Measurements from ENCODE around the gene GCSAM. TPM values are rescaled to one million over a fixed set of nuclear protein-coding genes. Genes with fewer than 3 reads are reported as not detected.

Gene GCSAM
- total RNA-seq, 1 donor from 2014 or later: not detected

DNA sequence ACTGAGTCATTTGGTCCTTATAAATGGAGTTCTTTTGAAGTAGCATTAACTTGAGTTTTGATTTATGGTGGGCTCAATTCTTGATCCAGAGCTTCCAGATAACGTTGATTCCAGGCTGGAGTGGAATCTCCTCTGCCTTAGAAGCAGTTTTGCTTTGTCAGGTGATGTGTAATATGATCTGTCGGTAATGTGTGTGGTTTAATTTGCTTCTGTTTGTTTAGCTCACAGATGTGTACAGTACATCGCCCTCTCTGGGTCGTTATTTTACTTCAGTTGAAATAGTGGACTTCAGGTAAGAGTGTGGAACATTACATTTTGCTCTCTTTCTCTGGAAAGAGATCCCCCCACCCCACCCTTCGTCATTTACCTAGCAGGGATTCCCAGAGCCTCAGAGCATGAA lies 23.7 kb downstream of the GCSAM start:
- TF ChIP-seq CTCF (IDR thresholded peaks at IDR 0.05; ENCODE audit: insufficient read depth, low read length, poor library complexity, severe bottlenecking): no peak
- peaks cover 3% of the 10 kb centered on the region for H3K36me3 ChIP-seq (ENCODE audit: control insufficient read depth, insufficient read depth, low read length)
- no peaks in the 10 kb centered on the region for H3K27me3 ChIP-seq (ENCODE audit: control insufficient read depth, insufficient read depth, low read length)
- DNase-seq (ENCODE audit: low read depth): no peak
- no peak overlapping the region for H3K4me3 ChIP-seq (ENCODE audit: low read depth, low read length)

- DNase-seq (ENCODE audit: low read depth): no peak
- Histone ChIP-seq H3K36me3 (ENCODE audit: control insufficient read depth, insufficient read depth, low read length) (peaks cover 2% of the 10 kb centered on the region), H3K4me3 (ENCODE audit: low read depth, low read length) (no peak overlapping the region), H3K27me3 (ENCODE audit: control insufficient read depth, insufficient read depth, low read length) (no peaks in the 10 kb centered on the region)
- TF ChIP-seq CTCF (IDR thresholded peaks at IDR 0.05; ENCODE audit: insufficient read depth, low read length, poor library complexity, severe bottlenecking): no peak
These were observed 28.3 kb downstream of the GCSAM start for GRCh38 chr3:112104774-112105173.

DNA sequence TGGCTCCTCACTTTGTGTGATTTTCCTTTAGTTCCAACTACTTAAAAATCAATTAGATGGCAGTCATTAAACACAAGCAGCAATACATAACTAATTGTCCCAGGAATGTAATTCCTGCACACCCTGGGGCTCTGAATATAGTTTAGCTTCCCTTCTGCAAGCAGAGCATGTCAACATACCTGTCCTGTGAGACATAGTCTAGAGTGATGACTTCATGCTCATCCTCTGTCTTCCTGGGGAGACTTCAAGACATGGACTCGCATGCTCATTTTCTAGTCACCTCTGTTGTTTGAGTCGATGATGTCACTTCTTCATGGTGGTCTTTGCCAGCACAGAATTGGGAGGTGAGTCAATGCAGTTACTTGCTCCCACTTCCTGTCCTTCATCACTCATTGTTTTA lies 31.1 kb downstream of the GCSAM start:
- H3K36me3 ChIP-seq (ENCODE audit: control insufficient read depth, insufficient read depth, low read length): peaks cover 2% of the 10 kb centered on the region

GRCh38 chr3:112097378-112097777 lies 35.7 kb downstream of the GCSAM start:
- Histone ChIP-seq H3K36me3 (ENCODE audit: control insufficient read depth, insufficient read depth, low read length) (peaks cover 1% of the 10 kb centered on the region), H3K4me3 (ENCODE audit: low read depth, low read length) (no peak overlapping the region), H3K27me3 (ENCODE audit: control insufficient read depth, insufficient read depth, low read length) (no peaks in the 10 kb centered on the region)
- peak; percentile 99 for DNase-seq (ENCODE audit: low read depth)
- TF ChIP-seq CTCF (IDR thresholded peaks at IDR 0.05; ENCODE audit: insufficient read depth, low read length, poor library complexity, severe bottlenecking): no peak

More for the DNA sequence above, 31.1 kb downstream of the GCSAM start:
- Histone ChIP-seq H3K4me3 (ENCODE audit: low read depth, low read length) (no peak overlapping the region), H3K27me3 (ENCODE audit: control insufficient read depth, insufficient read depth, low read length) (no peaks in the 10 kb centered on the region)
- peak; percentile 93 for DNase-seq (ENCODE audit: low read depth)
- TF ChIP-seq CTCF (IDR thresholded peaks at IDR 0.05; ENCODE audit: insufficient read depth, low read length, poor library complexity, severe bottlenecking): no peak

DNA sequence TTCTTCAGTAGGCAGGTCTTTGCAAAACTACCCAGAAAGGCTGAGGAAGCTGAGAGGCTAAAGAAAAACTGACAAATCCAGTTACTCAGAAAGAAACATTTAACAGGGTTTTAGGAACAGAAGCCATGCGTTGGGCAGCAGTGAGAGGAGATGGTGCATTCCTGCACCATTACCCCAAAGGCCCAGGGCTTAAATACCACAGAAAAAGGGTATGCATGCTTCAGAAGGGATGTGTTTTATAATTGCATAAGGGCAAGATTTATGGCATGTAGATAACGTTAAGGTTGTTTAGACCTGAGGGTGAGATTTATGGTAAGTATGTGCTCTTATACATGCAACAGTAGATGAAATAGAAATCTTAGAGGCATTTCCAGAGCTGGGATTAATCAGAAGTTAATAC lies 36.9 kb downstream of the GCSAM start:
- no peak for DNase-seq (ENCODE audit: low read depth)
- H3K36me3 ChIP-seq (ENCODE audit: control insufficient read depth, insufficient read depth, low read length): peaks cover 1% of the 10 kb centered on the region
- TF ChIP-seq CTCF (IDR thresholded peaks at IDR 0.05; ENCODE audit: insufficient read depth, low read length, poor library complexity, severe bottlenecking): no peak
- no peaks in the 10 kb centered on the region for H3K27me3 ChIP-seq (ENCODE audit: control insufficient read depth, insufficient read depth, low read length)
- no peak overlapping the region for H3K4me3 ChIP-seq (ENCODE audit: low read depth, low read length)

- Histone ChIP-seq H3K4me3 (ENCODE audit: low read depth, low read length) (no peak overlapping the region), H3K27me3 (ENCODE audit: control insufficient read depth, insufficient read depth, low read length) (no peaks in the 10 kb centered on the region), H3K36me3 (ENCODE audit: control insufficient read depth, insufficient read depth, low read length) (peaks cover 1% of the 10 kb centered on the region)
- no peak for TF ChIP-seq CTCF (IDR thresholded peaks at IDR 0.05; ENCODE audit: insufficient read depth, low read length, poor library complexity, severe bottlenecking)
- no peak for DNase-seq (ENCODE audit: low read depth)
These were observed 37.3 kb downstream of the GCSAM start for GRCh38 chr3:112095731-112096130.
